Measurements from ENCODE around the gene KIF5C. TPM values are rescaled to one million over a fixed set of nuclear protein-coding genes. Genes with fewer than 3 reads are reported as not detected.

The KIF5C gene
- total and polyA plus RNA-seq, 2 experiments from 2014 or later, result 45.0 to 49.1 TPM

- Histone ChIP-seq H3K9me2 (ENCODE audit: insufficient read depth) (no peaks in the 10 kb centered on the region), H3K27me3 (ENCODE audit: insufficient read depth) (no peaks in the 10 kb centered on the region), H4K20me1 (replicated peaks; ENCODE audit: insufficient read depth) (no peaks in the 10 kb centered on the region), H3K4me1 (ENCODE audit: insufficient read depth) (peaks cover 49% of the 10 kb centered on the region), H3K4me2 (no peak overlapping the region), H3K79me2 (replicated peaks; ENCODE audit: insufficient read depth) (peaks cover 11% of the 10 kb centered on the region), H2AFZ (no peak overlapping the region), H3K27ac (ENCODE audit: low read depth) (no peak overlapping the region), H3F3A (replicated peaks; ENCODE audit: low read depth) (no peaks in the 10 kb centered on the region), H3K4me3 (no peak overlapping the region), H3K36me3 (ENCODE audit: insufficient read depth) (no peaks in the 10 kb centered on the region)
- H3K9me3 Mint-ChIP-seq, result no peaks in the 10 kb centered on the region; the same call in 2 of the 3 replicates
- peaks cover 5% of the 10 kb centered on the region; the same call in 2 of the 3 replicates for H3K36me3 Mint-ChIP-seq (ENCODE audit: low read depth)
- TF ChIP-seq EZH2 (IDR thresholded peaks at IDR 0.05; ENCODE audit: low read depth, unreplicated experiment) (no peak), POLR2AphosphoS5 (IDR thresholded peaks at IDR 0.05; ENCODE audit: low read depth) (no peak), ZNF331 (CRISPR knock-in tag; IDR thresholded peaks at IDR 0.05; ENCODE audit: low read depth) (no peak), NANOG (IDR thresholded peaks at IDR 0.05; ENCODE audit: borderline replicate concordance) (no peak), ZNF114 (CRISPR knock-in tag; IDR thresholded peaks at IDR 0.05) (no peak), CTCF (conservative IDR thresholded peaks at IDR 0.05; ENCODE audit: low read depth in 2 of 2) (no peak), REST (IDR thresholded peaks at IDR 0.05; ENCODE audit: unreplicated experiment) (no peak), EZH2phosphoT487 (IDR thresholded peaks at IDR 0.05; ENCODE audit: unreplicated experiment) (no peak), CREB1 (CRISPR knock-in tag; IDR thresholded peaks at IDR 0.05; ENCODE audit: low read depth) (no peak), ETS1 (IDR thresholded peaks at IDR 0.05) (no peak), STAT1 (IDR thresholded peaks at IDR 0.05; ENCODE audit: unreplicated experiment) (no peak), JUNB (IDR thresholded peaks at IDR 0.05; ENCODE audit: unreplicated experiment) (no peak), ZNF462 (CRISPR knock-in tag; IDR thresholded peaks at IDR 0.05) (no peak)
- H3K27ac Mint-ChIP-seq, result no peak overlapping the region
- peaks cover 8% of the 10 kb centered on the region for H3K27me3 Mint-ChIP-seq (ENCODE audit: insufficient read depth, low read depth, poor library complexity)
- no peak overlapping the region for H3K4me3 Mint-ChIP-seq
- ATAC-seq (no peak), DNase-seq (ENCODE audit: low spot score) (no peak)
- H3K4me1 Mint-ChIP-seq, result peaks cover 60% of the 10 kb centered on the region
These were observed 49.6 kb downstream of the KIF5C start for GRCh38 chr2:148924514-148925178.

Data from GM23338 (cell line).